Measurements from ENCODE around the gene PHACTR1.

DNA sequence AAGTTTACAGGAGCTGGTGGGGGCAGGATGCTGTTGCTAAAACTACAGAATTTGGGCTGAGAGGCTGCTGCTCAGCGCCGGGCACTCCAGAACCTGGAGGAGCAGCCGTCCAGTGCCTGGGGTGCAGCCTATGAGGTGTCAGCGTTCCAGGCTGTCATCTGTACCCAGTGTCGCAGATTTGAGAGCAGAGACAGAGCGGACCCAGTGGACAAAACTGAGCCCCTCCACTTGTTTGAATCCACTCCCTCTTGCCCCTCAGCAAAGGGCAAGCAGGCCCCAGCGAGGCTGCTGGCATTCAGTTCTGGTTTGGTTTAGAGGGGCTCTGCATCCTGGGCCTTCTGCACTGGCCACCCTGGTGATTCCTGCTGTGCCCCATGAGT lies 467.5 kb downstream of the PHACTR1 start:
- TF ChIP-seq, protein P1, sequence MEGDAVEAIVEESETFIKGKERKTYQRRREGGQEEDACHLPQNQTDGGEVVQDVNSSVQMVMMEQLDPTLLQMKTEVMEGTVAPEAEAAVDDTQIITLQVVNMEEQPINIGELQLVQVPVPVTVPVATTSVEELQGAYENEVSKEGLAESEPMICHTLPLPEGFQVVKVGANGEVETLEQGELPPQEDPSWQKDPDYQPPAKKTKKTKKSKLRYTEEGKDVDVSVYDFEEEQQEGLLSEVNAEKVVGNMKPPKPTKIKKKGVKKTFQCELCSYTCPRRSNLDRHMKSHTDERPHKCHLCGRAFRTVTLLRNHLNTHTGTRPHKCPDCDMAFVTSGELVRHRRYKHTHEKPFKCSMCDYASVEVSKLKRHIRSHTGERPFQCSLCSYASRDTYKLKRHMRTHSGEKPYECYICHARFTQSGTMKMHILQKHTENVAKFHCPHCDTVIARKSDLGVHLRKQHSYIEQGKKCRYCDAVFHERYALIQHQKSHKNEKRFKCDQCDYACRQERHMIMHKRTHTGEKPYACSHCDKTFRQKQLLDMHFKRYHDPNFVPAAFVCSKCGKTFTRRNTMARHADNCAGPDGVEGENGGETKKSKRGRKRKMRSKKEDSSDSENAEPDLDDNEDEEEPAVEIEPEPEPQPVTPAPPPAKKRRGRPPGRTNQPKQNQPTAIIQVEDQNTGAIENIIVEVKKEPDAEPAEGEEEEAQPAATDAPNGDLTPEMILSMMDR (IDR thresholded peaks at IDR 0.05): no peak
- no peak for TF ChIP-seq POLR2A (IDR thresholded peaks at IDR 0.05)

Measured in lower leg skin (tissue), 3 donors.